ENCODE measurements around the gene MEGF11.

The MEGF11 gene

GRCh38 chr15:65939901-65940617 is 313.5 kb downstream of the MEGF11 start:
- DNase-seq (ENCODE audit: insufficient read length, low spot score): no peak
- no peak for TF ChIP-seq POLR2AphosphoS5 (IDR thresholded peaks at IDR 0.05; ENCODE audit: low read depth, low read length)
- TF ChIP-seq POU2F2 (IDR thresholded peaks at IDR 0.05; ENCODE audit: low read depth, low read length): no peak
- TF ChIP-seq TAF1 (IDR thresholded peaks at IDR 0.05; ENCODE audit: low read depth, low read length): no peak
- no peak for TF ChIP-seq SPI1 (IDR thresholded peaks at IDR 0.05; ENCODE audit: low read depth, low read length)
- TF ChIP-seq PAX5 (IDR thresholded peaks at IDR 0.05; ENCODE audit: insufficient read depth, low read length, severe bottlenecking): no peak
- no peak for TF ChIP-seq POLR2A (IDR thresholded peaks at IDR 0.05; ENCODE audit: low read depth, low read length)
- FAIRE-seq: peak; percentile 16

- TF ChIP-seq POLR2A (IDR thresholded peaks at IDR 0.05; ENCODE audit: low read depth, low read length): no peak
- no peak for TF ChIP-seq SPI1 (IDR thresholded peaks at IDR 0.05; ENCODE audit: low read depth, low read length)
- TF ChIP-seq TAF1 (IDR thresholded peaks at IDR 0.05; ENCODE audit: low read depth, low read length): no peak
- TF ChIP-seq PAX5 (IDR thresholded peaks at IDR 0.05; ENCODE audit: insufficient read depth, low read length, severe bottlenecking): no peak
- no peak for TF ChIP-seq POU2F2 (IDR thresholded peaks at IDR 0.05; ENCODE audit: low read depth, low read length)
- TF ChIP-seq POLR2AphosphoS5 (IDR thresholded peaks at IDR 0.05; ENCODE audit: low read depth, low read length): no peak
- DNase-seq (ENCODE audit: insufficient read length, low spot score) (no peak), FAIRE-seq (no peak)
These were observed 314.9 kb downstream of the MEGF11 start for GRCh38 chr15:65938604-65939003.

- DNase-seq (ENCODE audit: insufficient read length, low spot score): no peak
- TF ChIP-seq SPI1 (IDR thresholded peaks at IDR 0.05; ENCODE audit: low read depth, low read length): no peak
- no peak for TF ChIP-seq POU2F2 (IDR thresholded peaks at IDR 0.05; ENCODE audit: low read depth, low read length)
- no peak for TF ChIP-seq PAX5 (IDR thresholded peaks at IDR 0.05; ENCODE audit: insufficient read depth, low read length, severe bottlenecking)
- TF ChIP-seq TAF1 (IDR thresholded peaks at IDR 0.05; ENCODE audit: low read depth, low read length): no peak
- TF ChIP-seq POLR2A (IDR thresholded peaks at IDR 0.05; ENCODE audit: low read depth, low read length): no peak
- TF ChIP-seq POLR2AphosphoS5 (IDR thresholded peaks at IDR 0.05; ENCODE audit: low read depth, low read length): no peak
- no peak for FAIRE-seq
These were observed 316.1 kb downstream of the MEGF11 start for GRCh38 chr15:65937476-65937875.

GRCh38 chr15:65937054-65937453 is 316.5 kb downstream of the MEGF11 start:
- DNase-seq (ENCODE audit: insufficient read length, low spot score) (no peak), FAIRE-seq (no peak)
- TF ChIP-seq POLR2A (IDR thresholded peaks at IDR 0.05; ENCODE audit: low read depth, low read length) (no peak), TAF1 (IDR thresholded peaks at IDR 0.05; ENCODE audit: low read depth, low read length) (no peak), PAX5 (IDR thresholded peaks at IDR 0.05; ENCODE audit: insufficient read depth, low read length, severe bottlenecking) (no peak), POU2F2 (IDR thresholded peaks at IDR 0.05; ENCODE audit: low read depth, low read length) (no peak), POLR2AphosphoS5 (IDR thresholded peaks at IDR 0.05; ENCODE audit: low read depth, low read length) (no peak), SPI1 (IDR thresholded peaks at IDR 0.05; ENCODE audit: low read depth, low read length) (no peak)

- FAIRE-seq (no peak), DNase-seq (ENCODE audit: insufficient read length, low spot score) (no peak)
- TF ChIP-seq POLR2A (IDR thresholded peaks at IDR 0.05; ENCODE audit: low read depth, low read length): no peak
- TF ChIP-seq SPI1 (IDR thresholded peaks at IDR 0.05; ENCODE audit: low read depth, low read length): no peak
- TF ChIP-seq PAX5 (IDR thresholded peaks at IDR 0.05; ENCODE audit: insufficient read depth, low read length, severe bottlenecking): no peak
- no peak for TF ChIP-seq POLR2AphosphoS5 (IDR thresholded peaks at IDR 0.05; ENCODE audit: low read depth, low read length)
- no peak for TF ChIP-seq POU2F2 (IDR thresholded peaks at IDR 0.05; ENCODE audit: low read depth, low read length)
- no peak for TF ChIP-seq TAF1 (IDR thresholded peaks at IDR 0.05; ENCODE audit: low read depth, low read length)
These were observed 317.3 kb downstream of the MEGF11 start for GRCh38 chr15:65936282-65936681.

GRCh38 chr15:65935391-65935790 is 318.2 kb downstream of the MEGF11 start:
- FAIRE-seq: no peak
- TF ChIP-seq POLR2A (IDR thresholded peaks at IDR 0.05; ENCODE audit: low read depth, low read length) (no peak), POLR2AphosphoS5 (IDR thresholded peaks at IDR 0.05; ENCODE audit: low read depth, low read length) (no peak), PAX5 (IDR thresholded peaks at IDR 0.05; ENCODE audit: insufficient read depth, low read length, severe bottlenecking) (no peak), TAF1 (IDR thresholded peaks at IDR 0.05; ENCODE audit: low read depth, low read length) (no peak), SPI1 (IDR thresholded peaks at IDR 0.05; ENCODE audit: low read depth, low read length) (no peak), POU2F2 (IDR thresholded peaks at IDR 0.05; ENCODE audit: low read depth, low read length) (no peak)
- no peak for DNase-seq (ENCODE audit: insufficient read length, low spot score)

- DNase-seq (ENCODE audit: insufficient read length, low spot score): no peak
- no peak for FAIRE-seq
- no peak for TF ChIP-seq PAX5 (IDR thresholded peaks at IDR 0.05; ENCODE audit: insufficient read depth, low read length, severe bottlenecking)
- TF ChIP-seq POLR2AphosphoS5 (IDR thresholded peaks at IDR 0.05; ENCODE audit: low read depth, low read length): no peak
- no peak for TF ChIP-seq TAF1 (IDR thresholded peaks at IDR 0.05; ENCODE audit: low read depth, low read length)
- TF ChIP-seq POU2F2 (IDR thresholded peaks at IDR 0.05; ENCODE audit: low read depth, low read length): no peak
- TF ChIP-seq POLR2A (IDR thresholded peaks at IDR 0.05; ENCODE audit: low read depth, low read length): no peak
- TF ChIP-seq SPI1 (IDR thresholded peaks at IDR 0.05; ENCODE audit: low read depth, low read length): no peak
These were observed 322.3 kb downstream of the MEGF11 start for GRCh38 chr15:65931221-65931620.

- no peak for DNase-seq (ENCODE audit: insufficient read length, low spot score)
- no peak for FAIRE-seq
- no peak for TF ChIP-seq TAF1 (IDR thresholded peaks at IDR 0.05; ENCODE audit: low read depth, low read length)
- TF ChIP-seq POU2F2 (IDR thresholded peaks at IDR 0.05; ENCODE audit: low read depth, low read length): no peak
These were observed 323.4 kb downstream of the MEGF11 start for GRCh38 chr15:65930134-65930533.

- FAIRE-seq: no peak
- no peak for DNase-seq (ENCODE audit: insufficient read length, low spot score)
- TF ChIP-seq TAF1 (IDR thresholded peaks at IDR 0.05; ENCODE audit: low read depth, low read length): no peak
- no peak for TF ChIP-seq PAX5 (IDR thresholded peaks at IDR 0.05; ENCODE audit: insufficient read depth, low read length, severe bottlenecking)
- no peak for TF ChIP-seq POLR2AphosphoS5 (IDR thresholded peaks at IDR 0.05; ENCODE audit: low read depth, low read length)
- TF ChIP-seq POU2F2 (IDR thresholded peaks at IDR 0.05; ENCODE audit: low read depth, low read length): no peak
These were observed 324.0 kb downstream of the MEGF11 start for GRCh38 chr15:65929573-65929972.

- DNase-seq (ENCODE audit: insufficient read length, low spot score) (no peak), FAIRE-seq (no peak)
- TF ChIP-seq PAX5 (IDR thresholded peaks at IDR 0.05; ENCODE audit: insufficient read depth, low read length, severe bottlenecking): no peak
- no peak for TF ChIP-seq POU2F2 (IDR thresholded peaks at IDR 0.05; ENCODE audit: low read depth, low read length)
- TF ChIP-seq TAF1 (IDR thresholded peaks at IDR 0.05; ENCODE audit: low read depth, low read length): no peak
- TF ChIP-seq POLR2A (IDR thresholded peaks at IDR 0.05; ENCODE audit: low read depth, low read length): no peak
- TF ChIP-seq SPI1 (IDR thresholded peaks at IDR 0.05; ENCODE audit: low read depth, low read length): no peak
- TF ChIP-seq POLR2AphosphoS5 (IDR thresholded peaks at IDR 0.05; ENCODE audit: low read depth, low read length): no peak
These were observed 326.0 kb downstream of the MEGF11 start for GRCh38 chr15:65927545-65927944.

Data from GM12891 (cell line).